NT2/D1 (cell line): Measurements from ENCODE around the gene COA8.

ENCODE experiments used
- DNase-seq: peaks from one replicate; pipeline ENCODE4 v3.0.0-alpha.2; 2011; ENCODE audit warnings: low read depth, low spot score
- H3K27me3 ChIP-seq: 2 replicates; pipeline ENCODE4 v1.6.0; 2011; ENCODE audit warnings: mild to moderate bottlenecking; ENCODE audit not compliant: insufficient read length, insufficient read depth
- H3K36me3 ChIP-seq: 2 replicates; pipeline ENCODE4 v1.6.1; 2011; ENCODE audit warnings: mild to moderate bottlenecking, low read length, mixed read lengths; ENCODE audit not compliant: insufficient read depth, insufficient read length
- H3K4me1 ChIP-seq: 2 replicates; pipeline ENCODE4 v1.5.1; 2011; ENCODE audit not compliant: insufficient read depth, insufficient read length
- H3K4me3 ChIP-seq: 2 replicates; pipeline ENCODE4 v1.5.1; 2011; ENCODE audit warnings: low read depth; ENCODE audit not compliant: insufficient read length
- H3K9ac ChIP-seq: 2 replicates; pipeline ENCODE4 v1.6.0; 2011; ENCODE audit warnings: low read depth; ENCODE audit not compliant: insufficient read length
- H3K9me3 ChIP-seq: 2 replicates; pipeline ENCODE4 v1.5.1; 2011; ENCODE audit warnings: mild to moderate bottlenecking, low read length; ENCODE audit not compliant: insufficient read depth
- SUZ12 ChIP-seq: IDR thresholded peaks from 2 replicates; pipeline ENCODE4 v1.6.1; 2011; ENCODE audit not compliant: insufficient read length, insufficient read depth; ENCODE audit errors: extremely low read depth
- YY1 ChIP-seq: IDR thresholded peaks from 2 replicates; pipeline ENCODE4 v1.6.1; 2011; ENCODE audit not compliant: insufficient read length, insufficient read depth
- ZNF274 ChIP-seq: IDR thresholded peaks from 2 replicates; pipeline ENCODE4 v1.6.1; 2011; ENCODE audit warnings: mild to moderate bottlenecking, low read depth, low read length

Gene COA8

GRCh38 chr14:103531421-103532215 lies 31.1 kb upstream of the COA8 start:
- no peaks in the 10 kb centered on the region for H3K9me3 ChIP-seq
- peaks cover 57% of the 10 kb centered on the region for H3K36me3 ChIP-seq
- DNase-seq, result no peak
- no peak for TF ChIP-seq SUZ12
- no peak for TF ChIP-seq YY1
- TF ChIP-seq ZNF274, result no peak
- no peaks in the 10 kb centered on the region for H3K27me3 ChIP-seq
- no peak overlapping the region for H3K9ac ChIP-seq
- H3K4me3 ChIP-seq, result no peak overlapping the region
- peaks cover 16% of the 10 kb centered on the region for H3K4me1 ChIP-seq

DNA sequence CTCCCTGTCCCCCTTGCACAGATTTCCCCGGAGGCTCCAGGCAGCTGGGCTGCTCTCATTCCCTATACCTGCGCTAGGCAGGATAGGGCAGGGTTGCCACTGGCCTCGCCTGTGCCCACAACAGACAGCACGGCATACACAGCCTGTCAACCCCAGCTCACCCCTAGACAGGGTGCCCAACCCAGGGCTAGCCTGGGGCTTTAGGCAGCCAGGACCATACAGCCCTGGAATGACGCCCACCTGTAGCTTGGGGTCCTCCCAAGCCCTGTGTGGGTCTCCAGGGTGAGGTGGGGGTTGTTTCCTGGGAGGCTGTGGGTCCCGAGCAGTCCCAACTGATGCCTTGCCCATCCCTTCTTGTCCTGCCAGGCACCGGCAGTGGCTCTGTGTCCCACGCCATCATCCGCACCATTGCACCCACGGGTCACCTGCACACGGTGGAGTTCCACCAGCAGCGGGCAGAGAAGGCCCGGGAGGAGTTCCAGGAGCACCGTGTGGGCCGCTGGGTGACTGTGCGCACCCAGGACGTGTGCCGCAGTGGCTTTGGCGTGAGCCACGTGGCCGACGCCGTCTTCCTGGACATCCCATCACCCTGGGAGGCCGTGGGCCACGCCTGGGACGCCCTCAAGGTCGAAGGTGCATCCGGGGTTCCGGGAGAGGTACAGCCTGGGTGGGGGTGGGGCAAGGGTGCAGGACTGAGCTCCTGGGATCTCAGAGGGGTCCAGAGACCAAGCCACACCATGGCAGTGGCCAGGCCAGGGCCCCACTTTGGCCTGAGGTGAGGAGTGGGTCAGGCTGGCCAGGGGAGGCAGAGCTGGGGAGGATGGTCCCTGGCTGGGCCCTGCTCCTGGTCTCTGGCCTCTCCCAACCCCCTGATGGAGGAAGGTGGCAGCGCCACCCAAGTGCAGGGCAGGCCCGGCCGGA lies 30.3 kb upstream of the COA8 start:
- Histone ChIP-seq H3K9ac (no peak overlapping the region), H3K9me3 (no peaks in the 10 kb centered on the region), H3K4me1 (peaks cover 16% of the 10 kb centered on the region), H3K36me3 (peaks cover 59% of the 10 kb centered on the region), H3K27me3 (no peaks in the 10 kb centered on the region), H3K4me3 (no peak overlapping the region)
- TF ChIP-seq ZNF274, result no peak
- TF ChIP-seq SUZ12, result no peak
- no peak for TF ChIP-seq YY1
- DNase-seq, result no peak

GRCh38 chr14:103533137-103533998 lies 29.4 kb upstream of the COA8 start:
- no peaks in the 10 kb centered on the region for H3K27me3 ChIP-seq
- TF ChIP-seq SUZ12 (no peak), YY1 (no peak), ZNF274 (no peak)
- no peaks in the 10 kb centered on the region for H3K9me3 ChIP-seq
- H3K36me3 ChIP-seq, result peaks cover 63% of the 10 kb centered on the region
- no peak overlapping the region for H3K9ac ChIP-seq
- DNase-seq, result no peak
- H3K4me3 ChIP-seq, result no peak overlapping the region
- H3K4me1 ChIP-seq, result peaks cover 9% of the 10 kb centered on the region

DNA sequence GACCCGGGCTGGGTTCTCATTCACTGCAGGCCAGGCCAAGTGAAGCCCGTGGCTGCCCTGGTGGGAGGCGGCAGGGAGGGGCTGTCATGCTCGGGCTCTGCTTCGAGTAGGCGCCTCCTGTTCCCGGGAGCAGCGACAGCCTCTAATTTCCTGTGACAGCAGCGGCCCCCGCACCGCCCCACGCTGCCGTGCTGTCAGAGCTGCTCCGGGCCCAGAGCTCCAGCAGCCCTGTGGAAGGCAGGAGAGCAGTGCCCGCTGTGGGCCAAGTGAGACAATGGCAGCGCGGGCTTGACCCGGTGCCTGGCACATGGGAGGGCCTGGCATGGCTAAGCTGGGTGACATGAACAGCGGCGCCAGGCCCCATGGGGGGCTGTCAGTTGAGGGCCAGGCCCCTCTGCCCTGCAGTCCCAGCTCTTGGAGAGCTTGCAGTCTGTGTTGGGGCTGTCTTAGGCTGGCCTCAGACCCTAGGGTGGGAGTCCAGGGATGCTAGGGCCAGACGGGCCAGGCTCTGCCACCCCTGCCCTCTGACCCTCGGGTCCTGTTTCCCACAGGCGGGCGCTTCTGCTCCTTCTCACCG lies 28.7 kb upstream of the COA8 start:
- no peaks in the 10 kb centered on the region for H3K9me3 ChIP-seq
- H3K4me3 ChIP-seq, result no peak overlapping the region
- TF ChIP-seq SUZ12, result no peak
- H3K4me1 ChIP-seq, result peaks cover 9% of the 10 kb centered on the region
- no peak overlapping the region for H3K9ac ChIP-seq
- no peaks in the 10 kb centered on the region for H3K27me3 ChIP-seq
- no peak for DNase-seq
- H3K36me3 ChIP-seq, result peaks cover 63% of the 10 kb centered on the region

DNA sequence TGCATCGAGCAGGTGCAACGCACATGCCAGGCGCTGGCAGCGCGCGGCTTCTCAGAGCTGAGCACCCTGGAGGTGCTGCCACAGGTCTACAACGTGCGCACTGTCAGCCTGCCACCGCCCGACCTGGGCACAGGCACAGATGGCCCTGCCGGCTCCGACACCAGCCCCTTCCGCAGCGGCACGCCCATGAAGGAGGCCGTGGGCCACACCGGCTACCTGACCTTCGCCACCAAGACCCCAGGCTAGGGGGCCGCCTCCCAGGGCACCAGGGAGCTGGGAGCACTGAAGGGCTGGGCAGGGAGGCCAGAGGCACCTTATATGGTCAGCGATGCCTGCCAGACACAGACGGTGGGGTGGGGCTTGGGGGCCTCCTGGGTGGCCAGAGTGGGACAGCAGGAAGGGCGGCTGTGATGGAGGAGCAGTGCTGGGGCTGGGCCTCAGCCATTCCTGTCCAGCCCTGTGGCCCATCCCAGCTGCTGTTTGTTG lies 28.1 kb upstream of the COA8 start:
- no peak for DNase-seq
- Histone ChIP-seq H3K4me3 (no peak overlapping the region), H3K36me3 (peaks cover 63% of the 10 kb centered on the region), H3K27me3 (no peaks in the 10 kb centered on the region), H3K4me1 (peaks cover 8% of the 10 kb centered on the region), H3K9me3 (no peaks in the 10 kb centered on the region), H3K9ac (no peak overlapping the region)
- TF ChIP-seq YY1, result no peak
- TF ChIP-seq ZNF274, result no peak
- no peak for TF ChIP-seq SUZ12

DNA sequence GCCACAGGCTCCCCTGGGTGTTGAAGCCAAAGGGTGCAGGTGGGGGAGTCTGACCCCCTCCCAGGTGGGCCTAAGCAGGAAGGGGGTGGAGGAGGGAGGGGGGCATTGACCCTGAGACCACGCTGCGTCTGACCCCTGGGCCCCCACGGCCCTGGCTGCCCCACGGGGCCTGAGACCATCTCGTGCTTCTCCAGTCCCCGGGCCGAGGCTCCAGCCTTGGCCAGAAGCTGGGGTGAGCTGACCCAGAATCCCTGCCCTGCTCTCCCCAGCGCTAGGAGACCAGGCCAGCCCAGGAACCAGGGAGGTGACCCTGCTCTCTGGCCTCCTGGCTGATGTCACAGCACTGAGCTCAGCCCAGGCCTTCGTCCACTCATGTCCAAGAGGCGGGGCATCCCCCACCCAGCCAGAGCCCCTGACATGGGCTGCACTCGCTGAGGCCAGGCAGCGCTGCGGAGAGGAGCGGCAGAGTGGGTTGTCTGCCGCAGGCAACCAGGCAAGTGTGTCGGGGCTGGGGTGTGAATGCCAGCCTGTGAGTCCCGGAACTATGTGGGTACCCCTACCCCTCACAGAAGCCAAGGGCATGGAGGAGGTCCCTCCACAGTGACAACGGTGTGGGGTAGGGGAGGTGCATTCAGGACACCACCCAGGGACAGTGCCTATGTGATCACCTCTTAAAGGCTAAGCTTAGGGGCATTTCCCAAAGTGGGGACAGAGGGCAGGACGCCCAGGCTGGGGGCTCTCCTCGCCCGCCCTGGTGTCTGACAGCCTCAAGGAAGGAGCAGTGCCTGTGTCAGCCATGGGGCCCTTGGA lies 27.5 kb upstream of the COA8 start:
- no peaks in the 10 kb centered on the region for H3K9me3 ChIP-seq
- no peak for DNase-seq
- H3K9ac ChIP-seq, result no peak overlapping the region
- H3K27me3 ChIP-seq, result no peaks in the 10 kb centered on the region
- peaks cover 2% of the 10 kb centered on the region for H3K4me1 ChIP-seq
- H3K4me3 ChIP-seq, result no peak overlapping the region
- H3K36me3 ChIP-seq, result peaks cover 58% of the 10 kb centered on the region
- no peak for TF ChIP-seq YY1
- TF ChIP-seq SUZ12, result no peak
- no peak for TF ChIP-seq ZNF274
